GF-D8 (cell line): ENCODE results near the gene NETO2.

Source experiments
- DNase-seq: peaks from one replicate; lab custom pipeline; 2025; lab: John Stamatoyannopoulos, UW

The NETO2 gene

DNA sequence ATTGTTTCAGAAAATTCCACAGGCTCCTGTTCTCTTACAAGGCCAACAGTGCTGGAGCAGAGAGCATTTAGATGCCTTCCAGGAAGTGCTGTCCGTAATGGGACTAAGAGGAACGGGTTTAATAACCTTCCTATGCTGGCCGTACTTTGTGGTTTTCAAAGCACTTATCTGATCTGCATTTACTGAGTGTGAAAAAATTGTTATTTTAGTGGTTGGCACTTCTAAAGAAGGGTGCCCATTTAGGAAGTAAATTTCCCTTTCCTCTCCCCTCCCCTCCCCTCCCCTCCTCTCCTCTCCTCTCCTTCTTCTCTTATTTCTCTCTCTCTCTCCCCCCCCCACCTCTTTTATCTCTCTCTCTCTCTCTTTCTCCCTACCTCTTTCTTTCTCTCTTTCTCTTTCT lies 98.3 kb downstream of the NETO2 start:
- peak; percentile 67 for DNase-seq

DNA sequence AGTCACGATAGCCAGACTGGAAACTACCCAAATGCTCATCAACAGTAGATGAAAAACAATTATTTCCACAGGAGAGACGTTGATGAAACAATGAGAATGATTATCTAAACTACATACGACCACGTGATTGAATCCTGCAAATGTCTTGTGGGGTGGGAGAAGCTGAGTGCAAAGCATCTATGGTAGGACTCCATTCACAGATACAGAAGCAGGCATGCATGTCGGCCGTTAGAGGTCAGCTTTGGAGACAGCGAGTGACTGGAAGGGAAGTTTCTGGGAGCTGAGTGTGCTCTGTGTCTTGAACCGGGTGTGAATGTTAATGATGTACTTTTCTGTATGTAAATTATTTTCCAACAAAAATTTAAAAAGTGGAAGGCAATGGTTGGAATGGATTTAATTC lies 98.7 kb downstream of the NETO2 start:
- DNase-seq, result peak; percentile 14

- DNase-seq, result no peak
Measured at GRCh38 chr16:47043970-47044684, 99.6 kb downstream of the NETO2 start.

DNA sequence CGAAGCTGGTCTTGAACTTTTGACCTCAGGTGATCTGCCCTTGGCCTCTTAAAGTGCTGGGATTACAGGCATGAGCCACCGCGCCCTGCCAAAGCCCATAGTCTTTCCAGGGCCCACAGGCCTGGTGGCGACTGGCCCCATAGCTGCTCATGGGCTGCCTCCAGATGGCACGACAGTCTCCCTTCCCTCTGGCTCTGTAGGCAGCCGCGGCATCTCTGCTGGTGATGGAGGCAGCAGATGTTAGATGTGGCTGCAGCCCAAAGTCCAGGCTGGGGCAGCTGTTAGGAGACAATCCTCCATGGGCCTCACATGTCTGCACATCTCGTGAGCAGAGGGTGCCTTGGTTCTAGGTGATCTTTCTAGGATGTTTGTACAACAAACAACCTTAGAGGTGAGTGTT lies 100.5 kb downstream of the NETO2 start:
- DNase-seq, result no peak

DNA sequence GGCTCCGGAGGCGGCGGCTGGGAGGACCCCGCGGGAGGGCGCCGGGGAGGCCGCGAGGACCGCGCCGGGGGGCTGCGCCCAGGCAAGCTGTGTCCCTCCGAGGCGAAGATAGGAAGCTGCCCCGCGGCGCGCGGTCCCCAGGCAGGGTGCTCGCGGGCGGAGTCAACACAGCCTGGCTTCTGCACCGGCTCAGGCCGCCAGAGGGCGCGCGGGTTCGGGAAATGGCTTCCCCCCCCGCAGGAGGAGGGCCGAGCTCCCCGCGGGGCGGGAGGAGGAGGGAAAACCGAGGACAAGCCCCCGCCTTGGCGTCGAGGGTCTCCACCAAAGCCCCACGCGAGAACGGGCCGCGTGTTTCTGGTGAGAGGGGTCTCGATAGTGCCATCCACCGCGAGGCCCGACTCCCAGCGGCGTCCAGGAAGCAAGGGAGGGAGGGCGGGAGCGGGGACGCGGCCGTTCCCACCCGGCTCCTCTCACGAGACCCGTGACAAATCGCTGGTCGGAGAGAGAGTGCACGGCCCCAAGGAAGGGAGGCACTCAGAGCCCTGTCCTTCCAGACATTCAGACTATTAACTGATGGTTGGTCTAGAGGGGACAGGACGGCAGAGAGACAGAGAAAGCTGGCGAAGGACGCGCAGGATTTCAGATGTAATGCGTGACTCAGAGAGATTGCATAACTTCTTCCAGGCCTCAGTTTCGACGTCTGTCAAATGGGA lies 105.8 kb downstream of the NETO2 start:
- peak; percentile 18 for DNase-seq

DNA sequence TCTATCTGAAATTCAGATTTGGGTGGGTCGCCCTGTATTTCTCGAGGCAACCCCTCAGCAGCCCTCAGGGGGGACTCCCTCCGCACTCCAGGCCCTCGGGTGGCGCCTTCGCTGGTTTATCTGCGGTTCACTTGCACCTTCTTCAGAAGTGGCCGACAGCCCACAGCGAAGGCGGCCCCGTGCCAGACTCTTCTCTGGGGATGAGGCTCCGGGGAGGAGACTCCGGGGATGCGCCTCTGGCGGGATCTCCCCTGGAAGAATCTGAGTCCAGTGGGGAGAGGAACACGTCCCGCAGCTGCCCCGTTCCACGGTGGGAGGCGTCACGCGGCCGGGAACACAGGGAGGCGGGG lies 106.4 kb downstream of the NETO2 start:
- no peak for DNase-seq

DNA sequence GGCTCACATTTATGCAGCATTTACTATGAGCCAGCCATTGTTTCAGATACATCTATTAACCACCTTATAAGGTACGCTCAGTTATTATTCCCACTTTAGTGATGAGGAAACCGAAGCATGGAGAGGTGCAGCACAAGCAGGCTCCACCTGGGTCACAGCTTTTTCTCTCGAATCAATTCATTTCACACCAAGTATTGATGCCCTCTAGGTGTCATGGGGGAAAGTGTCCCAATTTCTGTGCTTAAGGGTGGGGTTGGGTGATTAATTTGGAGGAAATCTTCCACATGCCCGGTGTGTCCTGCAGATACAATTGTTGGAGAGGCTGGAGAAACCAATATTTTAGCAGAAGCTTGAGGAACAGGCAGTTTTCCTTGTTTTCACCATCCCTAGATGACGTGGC lies 107.5 kb downstream of the NETO2 start:
- no peak for DNase-seq

GRCh38 chr16:47035436-47035835 lies 108.3 kb downstream of the NETO2 start:
- no peak for DNase-seq

- no peak for DNase-seq
Measured at GRCh38 chr16:47034455-47034854, 109.3 kb downstream of the NETO2 start.

- no peak for DNase-seq
Measured at GRCh38 chr16:47033176-47033575, 110.6 kb downstream of the NETO2 start.

DNA sequence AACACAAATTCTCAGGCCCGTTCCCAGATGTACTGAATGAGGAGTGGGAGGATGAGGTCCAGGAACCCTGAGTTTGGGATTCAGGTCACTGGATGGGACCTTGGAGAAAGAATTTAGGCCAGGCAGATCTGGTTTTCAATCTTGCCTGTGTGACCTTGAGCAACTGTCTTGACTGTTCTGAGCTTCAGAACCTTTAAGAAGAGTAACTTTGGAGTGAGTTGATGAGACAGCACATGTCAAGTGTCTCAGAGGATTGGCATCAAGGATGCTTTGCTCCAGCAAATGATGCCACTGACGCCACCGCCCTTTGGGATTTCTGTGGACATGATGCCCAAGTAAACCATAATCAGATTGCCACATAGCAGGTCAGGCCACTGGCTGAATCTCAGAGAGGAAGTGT lies 114.0 kb downstream of the NETO2 start:
- DNase-seq, result peak; percentile 42

DNA sequence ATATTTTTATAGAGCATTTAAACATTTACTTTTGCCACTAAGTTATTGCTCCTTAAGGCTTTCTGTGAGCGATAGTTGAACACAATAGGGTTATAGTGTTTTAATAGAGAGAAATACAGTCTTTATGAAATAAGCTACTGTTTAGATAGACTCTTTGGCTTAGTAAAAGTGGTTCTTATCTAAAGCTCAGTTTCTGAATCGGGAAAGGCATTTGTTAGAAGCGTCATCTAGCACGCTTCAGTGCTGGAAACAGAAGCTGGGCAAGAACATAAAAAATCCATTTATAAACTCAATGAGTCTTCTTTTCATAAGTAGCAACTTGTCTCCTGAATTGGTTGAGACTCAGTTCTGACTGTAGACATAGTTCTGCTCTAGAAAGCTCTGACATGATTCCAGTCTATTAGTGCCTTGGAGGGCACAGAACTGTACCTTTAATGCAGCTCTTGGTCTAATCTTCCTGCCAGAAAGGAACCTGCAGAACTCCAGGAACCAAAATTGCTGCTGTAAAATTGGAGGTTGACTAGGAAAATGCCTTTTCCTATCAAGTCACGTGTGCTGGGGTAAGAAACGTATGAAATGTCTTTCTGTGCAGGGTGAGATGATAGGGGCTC lies 114.9 kb downstream of the NETO2 start:
- DNase-seq, result no peak
